HepG2 (cell line): ENCODE results near the gene CASS4. TPM values are rescaled to one million over a fixed set of nuclear protein-coding genes. Genes with fewer than 3 reads are reported as not detected.
A peak's percentile ranks its signal among the peaks of the same experiment; 100 is the strongest.

Experiments used
- ATAC-seq: fragments of 200-7000 bp; cut with Tn5 transposase; 3 replicates; pipeline ENCODE4 v1.9.1; 2020; ENCODE audit warnings: mild to moderate bottlenecking, moderate library complexity
- BruUV-seq: library from RNA; stranded (reverse); fragments of 400-500 nt; replicated peaks from 2 replicates; lab custom pipeline; 2021; lab: Mats Ljungman, UMichigan
- CTCF ChIA-PET: fragments of 300-600 bp; formaldehyde crosslinking; extraction: SDS; loops from one replicate; lab custom pipeline; 2021; ENCODE audit warnings: low total read pairs, inconsistent platforms, low intra/inter-chr PET ratio; lab: Yijun Ruan, JAX
- POLR2A ChIA-PET: fragments of 350-600 bp; sonication (Branson Sonifier 250); formaldehyde crosslinking; loops from one replicate; lab custom pipeline; 2020; ENCODE audit warnings: antibody characterized with exemption, inconsistent platforms; lab: Yijun Ruan, JAX
- DNase-seq: peaks from one replicate; pipeline ENCODE4 v3.0.0-alpha.2; 2015; ENCODE audit warnings: low spot score
- FAIRE-seq: peaks from 3 replicates; lab custom pipeline; 2011; peaks lifted over from hg19 to GRCh38; lab: Jason Lieb, UNC
- H2AFZ ChIP-seq: one replicate; pipeline ENCODE4 v1.6.1; 2011; ENCODE audit warnings: low read length, inconsistent platforms
- H3K27ac ChIP-seq: fragments of 300-600 bp; 3 replicates; pipeline ENCODE4 v1.8.0; 2011; ENCODE audit warnings: mixed run types, mild to moderate bottlenecking, mixed read lengths, low read length, inconsistent platforms; ENCODE audit not compliant: insufficient read depth; ENCODE audit errors: extremely low read length
- H3K27me3 ChIP-seq, 2 experiments: fragments of 200-600 bp in 1 of 2; 2 replicates in 1 of 2; 3 replicates in 1 of 2; pipeline versions ENCODE4 v1.6.0 to v1.8.0; 2011; ENCODE audit warnings: low read length in 2 of 2, mild to moderate bottlenecking in 2 of 2, moderate library complexity in 2 of 2, inconsistent platforms in 1 of 2; ENCODE audit not compliant: insufficient read depth in 2 of 2, control insufficient read depth in 1 of 2
- H3K36me3 ChIP-seq, 2 experiments: fragments of 200-600 bp in 1 of 2; replicated peaks in 1 of 2; 2 replicates in 1 of 2; 3 replicates in 1 of 2; pipeline versions ENCODE4 v1.5.1 to v1.8.0; 2011; ENCODE audit warnings: low read length in 2 of 2, inconsistent platforms in 1 of 2; ENCODE audit not compliant: insufficient read depth in 2 of 2, control insufficient read depth in 1 of 2
- H3K4me1 ChIP-seq: 2 replicates; pipeline ENCODE4 v1.5.1; 2012; ENCODE audit warnings: low read length, inconsistent platforms; ENCODE audit not compliant: insufficient read depth
- H3K4me2 ChIP-seq: 2 replicates; pipeline ENCODE4 v1.6.0; 2011; ENCODE audit warnings: low read depth, low read length, inconsistent platforms
- H3K4me3 ChIP-seq, 3 experiments: fragments of 200-600 bp in 1 of 3; sonication (generic), shearing (Covaris generic) in 1 of 3; replicated peaks in 1 of 3; 2 replicates each; pipeline ENCODE4 v1.5.1; 2011 to 2016; ENCODE audit warnings: low read length in 3 of 3, inconsistent platforms in 2 of 3, low read depth in 2 of 3, mild to moderate bottlenecking in 2 of 3, control low read depth in 1 of 3, mixed read lengths in 1 of 3; ENCODE audit not compliant: insufficient read depth in 1 of 3
- H3K79me2 ChIP-seq: one replicate; pipeline ENCODE4 v1.6.1; 2011; ENCODE audit warnings: low read length, inconsistent platforms; ENCODE audit not compliant: insufficient read depth
- H3K9ac ChIP-seq: 2 replicates; pipeline ENCODE4 v1.6.0; 2011; ENCODE audit warnings: mild to moderate bottlenecking, low read depth, low read length, inconsistent platforms; ENCODE audit not compliant: insufficient read depth
- H3K9me3 ChIP-seq: 2 replicates; pipeline ENCODE4 v1.5.1; 2012; ENCODE audit warnings: mild to moderate bottlenecking, low read length
- H4K20me1 ChIP-seq: 2 replicates; pipeline ENCODE4 v1.6.0; 2011; ENCODE audit warnings: inconsistent platforms, mild to moderate bottlenecking, low read length, moderate library complexity; ENCODE audit not compliant: insufficient read depth
- FOSL2 ChIP-seq: sonication (generic); formaldehyde crosslinking; IDR thresholded peaks from 2 replicates; pipeline ENCODE4 v1.4.0; 2020; ENCODE audit warnings: missing genetic modification reagents
- FOXA1 ChIP-seq, 2 experiments: fragments of 450-650 bp in 1 of 2; sonication (generic) in 1 of 2; formaldehyde crosslinking in 1 of 2; IDR thresholded peaks; 2 replicates each; pipeline versions ENCODE4 v1.4.0 to v1.6.1; 2016 to 2020; ENCODE audit warnings: missing genetic modification reagents in 1 of 2
- NR2F1 ChIP-seq, 2 experiments: fragments of 450-650 bp in 1 of 2; formaldehyde crosslinking in 1 of 2; IDR thresholded peaks; 2 replicates each; pipeline versions ENCODE4 v1.5.0 to v1.6.1; 2016 to 2020; ENCODE audit warnings: mild to moderate bottlenecking in 1 of 2, missing compliant biosample characterization in 1 of 2, missing genetic modification reagents in 1 of 2, moderate library complexity in 1 of 2
- SNAPC2 ChIP-seq: sonication (generic); formaldehyde crosslinking; IDR thresholded peaks from 2 replicates; pipeline ENCODE4 v1.8.1; 2022; ENCODE audit warnings: mild to moderate bottlenecking, missing genetic modification reagents
- SRSF4 ChIP-seq: fragments of 200-400 bp; formaldehyde crosslinking; IDR thresholded peaks from one replicate; pipeline ENCODE4 v1.6.1; 2018; ENCODE audit warnings: mild to moderate bottlenecking, low read depth, low read length, moderate library complexity; ENCODE audit not compliant: poor library complexity, severe bottlenecking
- TEAD3 ChIP-seq: optimal IDR thresholded peaks from 2 replicates; pipeline ENCODE3; 2016; ENCODE audit warnings: borderline replicate concordance
- ZKSCAN5 ChIP-seq: sonication (generic); formaldehyde crosslinking; IDR thresholded peaks from 2 replicates; pipeline ENCODE4 v1.5.1; 2020; ENCODE audit warnings: mild to moderate bottlenecking, missing genetic modification reagents
- ZNF224 ChIP-seq: sonication (generic); formaldehyde crosslinking; IDR thresholded peaks from 2 replicates; pipeline ENCODE4 v1.5.0; 2020; ENCODE audit warnings: mild to moderate bottlenecking, missing genetic modification reagents
- ZNF644 ChIP-seq: IDR thresholded peaks from 2 replicates; pipeline ENCODE4 v1.6.1; 2016; ENCODE audit warnings: low read depth
- WGBS: methylation state at CpG from one replicate; pipeline ENCODE4 v1.1.6; 2017; ENCODE audit warnings: low lambda C conversion rate; 5-methylcytosine and 5-hydroxymethylcytosine counted together
- in situ Hi-C: cut with HindIII; loops from 2 replicates; pipeline ENCODE4 v1.10.0; 2017; ENCODE audit warnings: low pct_unique_long_range_greater_than_20kb; ENCODE audit not compliant: extremely low pct_ligation_motif_present
- intact Hi-C: fragments of 100-400 bp; cut with micrococcal nuclease; formaldehyde crosslinking; loops from one replicate; pipeline ENCODE4 v1.10.0; 2022; ENCODE audit not compliant: unreplicated experiment
- polyA plus RNA-seq, 8 experiments: library from polyadenylated mRNA; depleted of rRNA in 3 of 8; stranded (reverse) in 7 of 8; unstranded in 1 of 8; fragments of >200 nt; fragmentation: Illumina TruSeq in 4 of 8; extraction: Trizol in 4 of 8; gene quantifications; 2 replicates each; pipeline versions ENCODE4 v1.2.1 to v1.2.3, GENCODE V29; 2011 to 2016; ENCODE audit warnings: low read depth in 4 of 8, missing spikeins in 1 of 8, mixed read lengths in 1 of 8; ENCODE audit not compliant: insufficient read depth in 1 of 8
- total RNA-seq, 5 experiments: library from RNA; depleted of rRNA; stranded (reverse); fragments of >200 nt; fragmentation: Illumina TruSeq; extraction: Trizol; gene quantifications; 2 replicates each; pipeline ENCODE4 v1.2.3, GENCODE V29; 2016; ENCODE audit warnings: low read depth in 1 of 5

Gene CASS4
- total and polyA plus RNA-seq, 2 of the 13 experiments (the other 11 are each of a cell fraction or from before 2014, with no cell fraction given): 0.17 to 0.49 TPM

- ATAC-seq: peak; percentile 60
- POLR2A ChIA-PET: interaction anchor here (1.2 kb wide), 1 partner anchor 58 kb away, joined by 3 read pairs; no protein-coding TSS in a partner anchor
- Histone ChIP-seq H3K79me2 (no peaks in the 10 kb centered on the region), H3K4me1 (peaks cover 51% of the 10 kb centered on the region)
- BruUV-seq: no TSS peak
- TF ChIP-seq FOSL2 (CRISPR knock-in tag): peak; percentile 36; the same call in 1 of the 2 replicates
- TF ChIP-seq TEAD3 (CRISPR knock-in tag): peak; percentile 49
- no peak for TF ChIP-seq SNAPC2 (CRISPR knock-in tag)
- TF ChIP-seq SRSF4: no peak
- TF ChIP-seq ZKSCAN5: peak; percentile 81; the same call in 1 of the 2 replicates
- TF ChIP-seq FOXA1 (IDR thresholded peaks at IDR 0.05): no peak
- 0 out of 2 replicates have a peak, but pooled peaks have one; percentile 32 for TF ChIP-seq FOXA1 (CRISPR knock-in tag; IDR thresholded peaks at IDR 0.05)
- TF ChIP-seq NR2F1 (CRISPR knock-in tag; IDR thresholded peaks at IDR 0.05): 0 out of 4 replicates have a peak, but pooled peaks of 1 of the 2 experiments have one; percentile 21
- TF ChIP-seq ZNF644 (CRISPR knock-in tag): 0 out of 2 replicates have a peak, but pooled peaks have one; percentile 21
- no peak for TF ChIP-seq ZNF224 (CRISPR knock-in tag)
- TF ChIP-seq, all 625 proteins: peak for 6
- no peaks in the 10 kb centered on the region for H3K9me3 ChIP-seq
- intact Hi-C loops: no loop called here
- H3K36me3 ChIP-seq: no peaks in the 10 kb centered on the region
- DNase-seq (peak; percentile 53), FAIRE-seq (no peak)
- H2AFZ ChIP-seq: no peak overlapping the region
- no peak overlapping the region for H3K4me2 ChIP-seq
- H3K4me3 ChIP-seq: no peak overlapping the region
- WGBS: 43% methylated on average over 4 of the region's 4 CpGs
- no peaks in the 10 kb centered on the region for H3K27me3 ChIP-seq
- no peak overlapping the region for H3K27ac ChIP-seq
- in situ Hi-C loops: no loop called here
- H4K20me1 ChIP-seq: no peaks in the 10 kb centered on the region
- no peak overlapping the region for H3K9ac ChIP-seq
- CTCF ChIA-PET: interaction anchor here (0.9 kb wide), 1 partner anchor 18 kb away, joined by 3 read pairs; no protein-coding TSS in a partner anchor
These were observed 5.9 kb downstream of the CASS4 start for GRCh38 chr20:56417911-56418310.
